NOMO-1 treated with DMSO at 0.1 percent for 48 hours (cell line): Measurements from ENCODE around the gene SMAD7.

ENCODE experiments used
- DNase-seq: peaks from one replicate; lab custom pipeline; 2025; ENCODE audit not compliant: unreplicated experiment; lab: John Stamatoyannopoulos, UW

The SMAD7 gene

DNA sequence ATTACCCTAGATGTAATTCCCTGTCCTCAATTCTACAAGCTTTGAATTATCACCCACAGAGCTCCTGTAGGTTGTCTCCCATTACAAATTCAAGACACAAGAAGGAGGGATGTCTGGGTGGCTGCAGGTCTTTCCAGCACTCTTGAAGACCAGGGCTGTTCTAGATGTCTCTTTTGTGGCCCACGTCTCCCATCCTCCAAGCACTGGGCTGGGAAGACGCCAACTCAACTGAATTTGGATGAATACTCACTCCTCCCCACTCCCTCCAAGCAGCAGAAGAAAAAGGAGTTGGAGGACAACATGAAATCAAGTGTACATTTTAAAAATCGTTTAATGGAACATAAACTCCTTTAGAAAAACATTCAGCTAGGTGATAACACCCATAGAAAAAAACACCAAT lies 31.2 kb downstream of the SMAD7 start:
- DNase-seq, result no peak

DNA sequence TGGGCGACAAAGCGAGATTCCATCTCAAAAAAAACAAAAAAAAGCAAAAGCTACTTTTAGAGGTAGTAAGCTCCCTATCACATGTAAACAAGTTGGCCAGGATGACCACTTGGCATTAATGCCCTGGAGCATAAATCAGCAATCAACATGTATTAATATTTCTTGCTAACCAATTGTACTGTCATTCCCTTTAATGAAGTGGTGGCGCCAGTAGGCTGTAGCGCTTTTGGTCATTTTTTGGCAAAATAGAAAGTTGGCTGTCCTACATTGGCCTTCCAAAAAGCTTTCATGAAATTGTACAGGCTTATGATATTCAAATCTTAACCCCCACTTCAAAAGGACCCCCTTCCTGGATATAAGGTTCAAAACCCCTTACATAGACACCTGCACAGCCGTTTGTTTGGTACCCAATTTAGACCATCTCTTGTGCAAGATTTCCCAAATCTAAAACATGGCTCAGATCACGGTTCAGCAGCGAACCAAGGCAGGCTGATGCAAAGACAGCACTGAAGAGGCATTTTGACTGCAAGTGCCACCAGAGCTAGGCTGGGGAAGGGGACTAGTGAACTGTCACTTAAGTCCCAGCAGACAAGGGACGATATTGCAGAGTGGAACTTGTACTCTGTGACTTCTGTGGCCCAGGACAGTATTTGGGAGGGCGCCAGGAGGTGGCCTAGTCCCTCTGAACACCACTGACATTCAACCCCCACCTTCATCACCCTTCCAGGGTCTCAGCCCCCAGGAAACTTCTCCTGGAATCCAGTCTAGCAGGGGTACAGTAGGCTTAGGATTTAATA lies 31.9 kb downstream of the SMAD7 start:
- DNase-seq, result no peak

DNA sequence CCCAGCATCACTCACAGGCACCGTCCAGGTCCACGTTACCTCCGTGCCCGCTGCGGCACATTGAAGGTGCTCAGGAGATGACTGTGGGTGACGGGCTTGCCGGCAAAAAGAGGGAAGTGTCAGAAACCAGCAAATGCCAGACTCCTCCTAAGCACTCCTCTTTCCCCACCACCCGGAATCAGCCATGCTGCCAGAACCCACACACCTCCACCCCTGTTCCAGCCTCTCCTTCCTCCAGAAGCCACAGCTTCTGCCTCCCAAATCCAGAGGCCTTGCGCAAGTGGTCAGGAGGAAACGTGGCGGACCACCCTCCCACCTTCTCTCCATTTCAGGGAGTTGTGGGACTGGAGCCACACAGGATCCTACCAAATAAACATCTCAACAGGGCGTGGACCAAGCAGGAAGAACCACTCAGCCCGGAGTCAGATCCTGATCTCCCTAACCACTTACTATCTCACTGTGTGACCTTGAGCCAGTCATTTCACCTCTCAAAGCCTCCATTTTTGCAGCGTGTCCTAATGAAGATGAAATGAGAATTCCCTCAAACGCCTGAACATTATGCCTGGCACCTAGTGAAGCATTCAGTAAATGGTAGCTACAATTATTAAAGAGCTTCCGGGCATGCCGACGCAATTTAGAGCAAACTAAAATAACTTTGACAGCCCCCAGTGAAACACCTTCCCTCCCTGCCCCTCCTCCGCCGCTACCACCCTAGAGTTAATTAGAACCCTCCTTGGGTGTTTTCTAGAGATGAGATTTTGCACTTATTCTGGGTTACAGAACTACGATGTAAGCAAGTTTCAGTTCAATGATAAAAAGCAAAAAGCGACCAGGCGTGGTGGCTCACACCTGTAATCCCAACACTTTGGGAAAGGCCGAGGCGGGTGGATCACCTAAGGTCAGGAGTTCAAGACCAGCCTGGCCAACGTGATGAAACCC lies 32.9 kb downstream of the SMAD7 start:
- DNase-seq, result no peak

DNA sequence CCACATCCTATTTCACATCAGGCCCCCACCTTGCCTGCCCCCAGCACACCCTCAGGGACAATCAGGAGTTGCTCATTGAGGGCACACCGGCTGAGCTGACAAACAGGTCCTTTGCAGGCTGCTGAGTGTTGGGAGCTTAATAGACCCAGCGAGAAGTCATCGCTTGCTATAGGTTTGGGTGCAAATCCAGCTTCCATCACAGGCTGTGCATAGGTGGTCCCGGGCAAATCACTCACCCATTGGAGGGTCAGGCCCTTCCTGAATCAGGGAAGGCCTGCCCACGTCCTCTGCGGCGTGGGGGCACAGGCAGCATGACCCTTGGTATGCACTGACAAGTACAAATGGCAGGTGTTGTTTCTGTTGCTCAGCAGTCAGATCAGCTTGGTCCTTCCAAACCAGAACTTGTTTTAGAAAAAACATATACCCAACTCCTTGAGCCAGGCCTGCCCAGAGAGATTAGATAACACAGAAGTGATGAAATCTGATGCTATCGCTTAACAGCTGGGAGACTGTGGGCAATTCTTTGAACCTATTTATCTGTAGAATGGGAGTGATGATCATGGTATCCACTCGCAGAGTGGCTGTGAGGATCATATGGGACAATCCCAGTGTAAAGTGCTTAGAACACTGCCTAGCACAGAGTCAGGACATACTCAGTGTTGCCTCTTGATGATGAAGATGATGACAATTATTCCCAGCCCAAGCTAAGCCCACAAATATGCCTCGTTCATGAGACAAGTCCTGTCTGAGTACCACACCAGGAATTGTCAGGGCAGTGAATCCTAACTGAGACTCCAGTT lies 34.9 kb downstream of the SMAD7 start:
- DNase-seq, result peak; percentile 14

DNA sequence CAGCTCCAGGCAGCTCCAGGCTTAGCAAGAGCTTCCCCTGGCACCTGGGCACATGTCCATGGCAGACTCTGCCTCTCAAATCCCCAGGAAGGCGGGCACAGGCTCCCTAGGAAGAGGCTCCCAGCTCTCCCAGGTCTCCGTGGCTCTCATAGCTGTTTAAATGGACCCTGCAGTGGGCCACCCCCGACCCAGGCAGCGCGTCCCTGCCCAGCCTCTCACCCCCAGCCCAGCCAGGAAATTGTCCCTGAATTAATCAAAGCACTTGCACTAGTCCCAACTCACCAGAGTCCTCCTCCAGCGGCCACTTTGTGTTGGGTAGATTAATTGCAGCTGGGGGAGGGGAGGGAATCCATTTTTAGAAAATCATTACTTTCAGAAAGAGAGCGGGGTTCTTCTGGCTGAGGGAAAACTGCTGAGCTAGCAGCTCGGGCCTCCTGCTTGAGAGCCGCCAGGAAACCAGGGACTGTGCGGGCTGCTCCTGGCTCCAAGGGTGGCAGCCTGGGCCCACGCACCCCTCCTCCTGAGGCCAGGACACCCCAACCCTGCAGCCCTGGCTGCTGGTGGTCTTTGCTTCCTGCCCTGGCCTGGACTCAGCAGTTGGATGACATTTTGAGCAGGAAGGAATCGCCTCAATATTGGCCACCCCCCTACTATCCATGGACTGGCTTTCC lies 36.0 kb downstream of the SMAD7 start:
- no peak for DNase-seq

DNA sequence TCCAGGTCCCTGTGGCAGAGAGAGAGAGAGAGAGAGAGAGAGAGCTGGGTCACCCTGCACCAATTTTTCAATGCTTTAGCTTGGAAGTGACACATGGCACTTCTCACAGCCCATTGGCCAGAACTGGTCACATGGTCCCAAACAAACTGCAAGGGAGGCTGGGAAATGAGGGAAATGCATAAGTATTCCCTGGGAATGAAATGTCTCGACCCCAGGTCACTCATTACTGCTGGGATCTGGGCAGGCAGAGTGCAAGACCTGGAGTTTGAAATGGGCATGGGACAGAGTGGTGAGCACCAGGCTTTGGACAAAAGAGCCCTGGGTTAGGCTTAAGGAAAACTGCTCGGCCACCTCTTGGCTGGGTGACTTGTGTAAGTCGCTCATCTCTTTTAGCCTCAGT lies 37.0 kb downstream of the SMAD7 start:
- DNase-seq, result no peak

DNA sequence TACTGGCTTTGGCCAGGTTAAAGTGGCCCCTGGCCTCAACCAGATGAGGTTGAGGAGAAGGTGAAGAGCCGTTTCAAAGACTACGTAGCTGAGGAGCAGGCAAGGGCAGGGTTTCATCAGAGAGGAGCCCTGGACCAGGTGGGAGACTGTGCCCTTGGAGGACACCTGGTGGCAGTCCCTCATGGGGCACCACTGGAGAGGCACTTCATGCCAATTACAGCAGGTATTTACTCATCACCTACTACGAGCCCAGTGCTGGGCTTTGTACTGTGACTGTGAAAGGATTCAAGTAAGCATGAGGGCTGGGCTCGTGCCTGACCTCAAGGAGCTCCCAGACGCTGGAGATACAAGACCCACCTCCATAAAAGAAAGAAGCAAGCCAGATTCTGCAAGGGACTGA lies 37.6 kb downstream of the SMAD7 start:
- no peak for DNase-seq

DNA sequence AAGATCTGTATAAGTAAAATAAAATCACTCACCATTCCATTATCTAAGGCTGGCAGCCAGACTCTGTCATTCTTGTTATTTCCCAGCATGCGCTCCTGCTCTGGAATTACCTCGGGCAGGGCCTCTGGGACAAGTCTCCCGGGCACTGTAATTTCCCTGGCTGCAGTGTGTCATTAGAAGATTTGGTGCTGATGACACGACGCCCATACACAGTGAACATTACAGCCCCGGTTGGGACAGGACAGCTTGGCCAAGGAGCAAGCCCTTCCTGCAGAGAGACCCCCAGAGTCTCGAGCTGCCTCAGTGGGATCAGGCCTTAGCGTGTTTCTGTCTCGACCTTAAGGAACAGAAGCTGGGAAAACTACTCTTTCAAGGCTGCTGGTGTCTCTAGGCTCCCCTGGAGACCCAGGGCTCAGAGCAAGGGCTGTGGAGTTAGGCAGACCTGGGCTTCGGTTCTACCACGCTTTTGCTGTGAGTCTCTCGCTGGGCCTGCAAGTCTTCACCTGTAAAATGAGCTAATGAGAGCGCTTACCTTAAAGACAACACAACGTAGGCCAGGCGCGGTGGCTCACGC lies 39.7 kb downstream of the SMAD7 start:
- no peak for DNase-seq

DNA sequence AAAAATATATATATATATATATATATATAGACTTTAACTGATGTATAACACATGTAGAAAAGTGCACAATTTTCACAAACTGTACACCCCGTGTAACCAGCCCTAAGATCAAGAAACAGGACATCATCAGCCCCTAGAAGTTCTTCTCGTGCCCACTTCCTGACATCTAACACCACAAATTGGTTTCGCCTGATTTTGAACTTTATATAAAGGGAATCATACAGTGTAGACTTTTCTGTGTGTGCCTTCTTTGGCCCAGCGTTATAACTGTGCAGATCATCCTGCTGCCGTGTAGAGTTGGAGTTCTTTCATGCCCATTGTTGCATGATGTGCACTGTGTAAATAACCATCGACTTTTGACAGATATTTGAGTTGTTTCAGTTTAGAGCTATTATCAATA lies 41.0 kb downstream of the SMAD7 start:
- DNase-seq, result no peak

DNA sequence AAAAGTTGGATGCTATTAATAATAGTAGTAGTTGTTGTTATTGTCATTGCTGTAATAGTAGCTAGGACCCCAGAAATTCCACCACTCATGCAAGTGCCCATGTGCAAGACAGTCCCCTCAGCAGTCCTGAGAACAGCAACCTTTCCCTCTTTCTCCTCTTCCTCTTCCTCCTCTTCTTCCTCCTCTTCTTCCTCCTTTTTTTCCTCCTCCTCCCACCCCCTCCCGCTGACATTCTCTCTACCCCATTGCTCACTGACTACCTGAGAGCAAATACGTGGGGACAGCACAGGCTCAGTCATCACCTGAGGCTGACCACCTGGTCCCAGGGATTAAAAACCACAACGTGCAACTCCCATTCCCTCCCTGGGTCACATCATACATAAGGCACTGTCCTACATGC lies 41.8 kb downstream of the SMAD7 start:
- no peak for DNase-seq

DNA sequence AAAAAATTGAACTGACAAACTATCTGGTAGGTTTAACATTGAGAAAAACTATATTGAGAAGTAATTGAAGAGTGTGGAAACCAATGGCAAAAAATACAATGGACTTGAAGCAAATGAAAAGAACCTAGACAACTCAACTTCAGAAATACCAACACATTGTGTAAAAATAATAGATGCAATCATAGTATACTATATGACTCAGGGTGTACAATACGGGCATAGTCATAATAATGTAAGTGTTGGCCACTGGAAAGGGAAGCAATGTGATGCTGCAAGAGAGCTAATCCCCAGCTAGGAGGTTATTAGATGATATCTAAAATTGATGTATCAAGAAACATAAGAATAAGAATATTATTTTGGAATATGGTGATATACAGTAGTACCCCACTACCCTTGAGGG lies 45.3 kb downstream of the SMAD7 start:
- DNase-seq, result no peak

DNA sequence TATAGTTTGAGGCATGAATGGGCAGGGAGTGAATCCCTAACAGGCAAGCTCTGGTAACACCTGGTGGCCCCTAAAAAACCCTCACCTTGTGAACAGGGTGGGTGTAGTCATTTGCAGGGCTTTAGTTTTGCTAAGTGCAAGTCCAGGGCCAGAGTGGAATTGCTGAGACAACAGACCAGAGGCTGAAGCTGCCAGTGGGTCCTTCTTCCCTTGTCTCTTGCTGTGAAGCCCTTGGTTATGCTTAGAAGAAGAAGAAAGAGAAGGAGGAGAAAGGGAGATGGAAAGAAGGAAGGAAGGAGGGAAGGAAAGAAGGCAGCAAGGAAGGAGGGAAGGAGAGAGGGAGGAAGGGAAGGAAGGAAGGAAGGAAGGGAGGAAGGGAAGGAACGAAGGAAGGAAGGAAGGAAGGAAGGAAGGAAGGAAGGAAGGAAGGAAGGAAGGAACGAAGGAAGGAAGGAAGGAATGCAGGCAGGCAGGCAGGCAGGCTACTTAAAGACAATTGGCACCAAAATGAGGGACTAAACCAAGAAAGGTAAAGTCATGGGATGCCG lies 45.8 kb downstream of the SMAD7 start:
- DNase-seq, result no peak

DNA sequence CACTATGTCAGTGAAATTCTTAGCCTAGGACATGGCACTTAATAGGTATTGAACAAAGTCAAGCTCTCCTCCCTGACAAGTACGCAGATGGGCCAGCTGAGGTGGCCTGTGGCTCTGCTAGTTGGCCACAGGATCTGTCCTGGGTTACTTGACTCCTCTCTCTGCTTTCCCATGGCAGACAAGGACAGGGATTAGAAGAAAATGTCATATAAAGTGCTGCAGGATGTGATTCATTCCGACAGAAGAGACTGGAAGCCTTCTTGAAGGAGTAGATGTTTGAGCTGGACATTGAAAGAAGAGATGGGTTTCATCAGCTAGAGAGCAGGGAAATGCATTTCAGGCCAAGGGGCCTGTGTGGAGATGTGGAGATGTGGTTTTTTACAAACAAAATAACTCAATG lies 46.7 kb downstream of the SMAD7 start:
- no peak for DNase-seq

DNA sequence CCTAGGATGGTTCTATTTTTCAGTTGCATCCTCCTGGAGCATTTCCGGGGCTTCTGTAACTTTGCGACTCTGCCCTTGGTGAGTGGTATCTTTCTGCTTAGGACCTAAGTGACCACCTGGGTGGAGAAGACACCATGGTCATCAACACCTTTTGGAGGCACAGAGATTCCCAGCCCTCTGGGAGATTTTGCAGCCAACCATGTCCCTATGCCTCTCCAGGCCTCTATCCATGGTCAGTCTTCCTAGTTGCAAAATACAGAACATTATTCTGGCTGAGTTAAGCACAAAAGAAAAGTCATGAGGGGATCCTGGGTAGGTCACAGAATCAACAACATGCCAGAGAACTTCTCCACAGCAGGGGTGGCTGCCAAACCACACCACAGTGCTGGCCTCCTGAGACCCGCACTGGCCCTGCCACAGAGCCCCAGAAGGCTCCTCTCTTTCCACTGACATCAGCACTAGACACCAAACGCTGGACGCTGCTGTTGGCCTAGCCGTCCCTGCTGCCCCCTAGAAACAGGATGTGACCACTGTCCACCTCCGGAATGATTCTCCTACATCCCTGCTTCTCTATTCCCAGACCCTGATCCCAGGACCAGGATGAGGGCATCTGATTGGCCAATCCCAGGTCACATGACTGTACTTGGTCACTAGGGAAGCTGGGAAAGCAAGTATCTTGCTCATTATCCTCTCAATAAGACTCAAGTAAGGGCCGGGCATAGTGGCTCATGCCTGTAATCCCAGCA lies 47.7 kb downstream of the SMAD7 start:
- DNase-seq, result no peak

DNA sequence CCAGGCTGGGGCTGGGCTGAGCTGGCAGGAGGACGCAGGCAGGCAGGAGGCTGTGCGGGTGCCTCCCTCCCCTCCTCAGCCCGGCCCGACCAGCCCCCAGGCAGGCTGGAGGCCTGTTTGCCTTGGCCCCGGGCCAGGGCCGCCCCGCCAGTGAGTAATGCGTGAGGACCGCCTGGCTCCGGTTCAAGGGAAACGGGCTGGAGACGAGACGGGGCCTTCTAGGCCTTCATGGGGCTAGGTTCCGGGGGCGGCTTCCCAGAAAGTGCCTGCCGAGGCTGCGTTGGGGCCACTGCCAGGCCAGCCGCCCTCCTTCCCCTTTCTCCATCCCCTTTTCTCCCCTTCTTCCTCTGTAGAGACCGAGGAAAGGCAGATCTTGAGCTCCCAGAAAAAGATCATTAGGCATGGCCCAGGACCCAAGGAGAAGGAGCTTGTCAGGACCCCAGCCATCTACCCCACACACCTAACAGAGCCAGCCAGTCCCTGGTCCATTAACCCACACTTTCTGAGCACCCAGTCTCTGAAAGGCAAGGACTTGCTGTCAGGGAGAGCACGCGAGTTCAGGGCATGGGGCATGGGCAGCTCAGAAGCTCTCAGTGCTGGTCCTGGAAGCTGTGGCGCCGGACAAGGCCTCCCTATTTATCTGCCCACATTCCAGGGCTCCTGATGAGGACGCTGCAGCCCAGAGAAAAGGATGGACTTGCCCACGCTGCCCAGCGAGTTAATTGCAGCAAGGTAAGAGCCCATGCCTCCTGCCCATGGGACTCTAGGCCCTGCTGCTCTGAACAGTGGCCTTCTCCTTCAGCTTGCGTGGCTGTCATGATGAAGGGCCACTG lies 48.5 kb downstream of the SMAD7 start:
- DNase-seq, result peak; percentile 8

DNA sequence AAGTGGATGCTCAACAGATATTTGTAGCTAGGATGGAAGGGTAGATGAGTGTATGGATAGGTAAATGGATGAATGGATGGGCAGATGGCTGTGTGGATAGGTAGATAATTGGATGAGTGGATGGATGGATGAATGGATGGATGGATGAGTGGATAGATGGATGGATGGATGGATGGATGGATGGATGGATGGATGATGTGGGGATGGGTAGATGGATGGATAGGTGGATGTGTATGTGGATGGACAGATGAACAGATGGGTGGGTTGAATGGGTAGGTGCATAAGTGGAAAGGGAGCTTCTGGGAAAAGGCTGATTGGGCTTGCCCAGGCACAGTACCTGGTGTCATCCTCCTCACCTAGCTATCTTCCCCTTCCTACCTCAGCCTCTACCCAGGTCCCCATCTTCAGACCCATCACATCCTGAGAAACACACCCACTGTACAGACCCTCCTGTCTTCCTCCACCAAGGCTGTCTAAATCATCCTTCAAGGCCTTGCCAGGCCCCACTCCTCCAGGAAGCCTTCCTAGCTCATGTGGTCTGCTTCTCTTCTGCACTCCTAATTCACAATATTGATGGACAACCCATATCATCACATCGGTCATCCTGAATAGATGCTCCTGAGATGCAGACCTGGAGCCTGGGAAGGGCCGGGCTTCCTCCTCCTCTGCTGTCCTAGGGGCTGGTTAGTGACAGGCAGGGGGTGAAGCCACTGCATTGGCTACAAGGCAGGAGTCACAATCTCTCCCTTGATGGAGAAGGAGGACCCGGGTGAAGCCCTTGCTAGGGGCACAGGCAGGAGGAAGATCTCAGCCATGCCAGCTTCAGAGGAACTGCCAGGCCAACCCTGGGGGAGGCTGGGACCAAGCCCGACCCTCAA lies 49.4 kb downstream of the SMAD7 start:
- DNase-seq, result no peak

DNA sequence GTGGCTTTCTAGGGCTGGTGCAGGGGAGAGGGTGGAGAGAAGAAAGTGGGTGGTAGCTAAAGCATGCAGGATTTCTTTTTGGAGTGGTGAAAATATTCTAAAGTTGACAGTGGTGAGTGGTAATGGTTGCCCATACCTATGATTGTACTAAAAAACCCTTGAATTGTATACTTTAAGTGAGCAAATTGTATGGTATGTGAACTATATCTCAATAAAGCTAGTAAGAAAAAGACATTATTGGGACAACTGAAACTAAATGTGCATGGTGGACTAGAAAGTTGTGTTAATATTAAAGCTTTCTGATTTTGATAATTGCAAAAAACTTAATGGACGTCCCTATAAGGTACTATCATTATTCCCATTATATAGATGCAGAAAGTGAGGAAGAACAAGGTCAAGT lies 50.3 kb downstream of the SMAD7 start:
- no peak for DNase-seq
